PC-9 (cell line): ENCODE results near the gene HTT.

Experiments
- CTCF ChIP-seq: fragments of 200-600 bp; sonication (generic); conservative IDR thresholded peaks from 2 replicates; pipeline ENCODE4 v1.6.1; 2017; ENCODE audit warnings: mixed run types, antibody characterized with exemption, mild to moderate bottlenecking, moderate library complexity
- EZH2 ChIP-seq: fragments of 200-600 bp; sonication (generic); IDR thresholded peaks from 2 replicates; pipeline ENCODE4 v1.8.0; 2017; ENCODE audit warnings: antibody characterized with exemption, low read depth

- TF ChIP-seq CTCF (no peak), EZH2 (no peak)
These were observed 27.9 kb upstream of the HTT start for GRCh38 chr4:3046623-3047022.
